ENCODE data around the gene NUBP2. TPM values are rescaled to one million over a fixed set of nuclear protein-coding genes. Genes with fewer than 3 reads are reported as not detected.

The NUBP2 gene
- total RNA-seq, 6 donors from 2014 or later: 53.2 to 85.6 (median 60.5) TPM

GRCh38 chr16:1774448-1774780, 8.3 kb upstream of the NUBP2 start:
- peaks cover 12 to 48% (median 39%) of the 10 kb centered on the region in 4 donors for H3K36me3 ChIP-seq
- DNase-seq: no peak
- TF ChIP-seq CTCF (IDR thresholded peaks at IDR 0.05): no peak
- TF ChIP-seq POLR2AphosphoS5 (IDR thresholded peaks at IDR 0.05): no peak
- TF ChIP-seq EP300 (IDR thresholded peaks at IDR 0.05): no peak
- TF ChIP-seq POLR2A (IDR thresholded peaks at IDR 0.05): no peak
- WGBS, 2 donors: 87% methylated on average over 6 of the region's 7 CpGs; no CpG with 5 or more reads in 1 of the 2 donors
- peak overlapping the region in 2 of 4 donors; percentile 74 to 96 for H3K4me3 ChIP-seq
- no peak for ATAC-seq (ENCODE audit: low FRiP score in 2 of 2)
- H3K27ac ChIP-seq: peak overlapping the region in 3 of 4 donors; percentile 89 to 98 (median 97)
- H3K4me1 ChIP-seq: peaks cover 31 to 52% (median 37%) of the 10 kb centered on the region in 4 donors
- H3K27me3 ChIP-seq: no peaks in the 10 kb centered on the region
- no peaks in the 10 kb centered on the region for H3K9me3 ChIP-seq

GRCh38 chr16:1775006-1775845, 7.5 kb upstream of the NUBP2 start:
- H3K27me3 ChIP-seq: no peaks in the 10 kb centered on the region
- H3K4me3 ChIP-seq: no peak overlapping the region
- H3K9me3 ChIP-seq: no peaks in the 10 kb centered on the region
- H3K4me1 ChIP-seq: peaks cover 26 to 49% (median 35%) of the 10 kb centered on the region in 4 donors
- 96% methylated on average over 8 to 26 of the region's 30 CpGs for WGBS, 2 donors
- ATAC-seq (ENCODE audit: low FRiP score in 2 of 2) (no peak), DNase-seq (peak in 1 of 2 donors; percentile 77)
- TF ChIP-seq POLR2AphosphoS5 (IDR thresholded peaks at IDR 0.05) (no peak), CTCF (IDR thresholded peaks at IDR 0.05) (no peak), EP300 (IDR thresholded peaks at IDR 0.05) (no peak), POLR2A (IDR thresholded peaks at IDR 0.05) (no peak)
- no peak overlapping the region for H3K27ac ChIP-seq
- H3K36me3 ChIP-seq: peaks cover 12 to 51% (median 46%) of the 10 kb centered on the region in 4 donors

GRCh38 chr16:1775846-1776671, 6.7 kb upstream of the NUBP2 start:
- 80 to 87% methylated on average over 1 to 21 of the region's 28 CpGs for WGBS, 2 donors
- peaks cover 27 to 47% (median 35%) of the 10 kb centered on the region in 4 donors for H3K4me1 ChIP-seq
- H3K4me3 ChIP-seq: no peak overlapping the region
- peaks cover 12 to 56% (median 48%) of the 10 kb centered on the region in 4 donors for H3K36me3 ChIP-seq
- TF ChIP-seq POLR2AphosphoS5 (IDR thresholded peaks at IDR 0.05) (no peak), CTCF (IDR thresholded peaks at IDR 0.05) (no peak), EP300 (IDR thresholded peaks at IDR 0.05) (no peak), POLR2A (IDR thresholded peaks at IDR 0.05) (no peak)
- no peaks in the 10 kb centered on the region for H3K9me3 ChIP-seq
- H3K27me3 ChIP-seq: no peaks in the 10 kb centered on the region
- H3K27ac ChIP-seq: no peak overlapping the region
- ATAC-seq (ENCODE audit: low FRiP score in 2 of 2) (no peak), DNase-seq (peak in 1 of 2 donors; percentile 73)

- peaks cover 12 to 56% (median 48%) of the 10 kb centered on the region in 4 donors for H3K36me3 ChIP-seq
- no peak overlapping the region for H3K27ac ChIP-seq
- WGBS, 2 donors: 87 to 88% methylated on average over 12 to 13 of the region's 13 CpGs
- H3K27me3 ChIP-seq: no peaks in the 10 kb centered on the region
- TF ChIP-seq EP300 (IDR thresholded peaks at IDR 0.05): no peak
- no peak for TF ChIP-seq CTCF (IDR thresholded peaks at IDR 0.05)
- no peak for TF ChIP-seq POLR2A (IDR thresholded peaks at IDR 0.05)
- no peak for TF ChIP-seq POLR2AphosphoS5 (IDR thresholded peaks at IDR 0.05)
- H3K9me3 ChIP-seq: no peaks in the 10 kb centered on the region
- peak in 1 of 2 donors; percentile 65 for DNase-seq
- no peak overlapping the region for H3K4me3 ChIP-seq
- H3K4me1 ChIP-seq: peaks cover 32 to 49% (median 40%) of the 10 kb centered on the region in 4 donors
- no peak for ATAC-seq (ENCODE audit: low FRiP score in 2 of 2)
These were observed 6.1 kb upstream of the NUBP2 start for GRCh38 chr16:1776672-1776955.
